A549 (cell line): Measurements from ENCODE around the gene TMX1. TPM values are rescaled to one million over a fixed set of nuclear protein-coding genes. Genes with fewer than 3 reads are reported as not detected.

ENCODE experiments used
- ATAC-seq, 2 experiments: fragments of 200-7000 bp in 1 of 2; fragments of >200 bp in 1 of 2; cut with Nextera tagmentation in 1 of 2; cut with Tn5 transposase in 1 of 2; 3 replicates each; pipeline versions ENCODE4 v1.8.0 to v1.9.1; 2018 to 2020; ENCODE audit warnings: mild to moderate bottlenecking in 1 of 2, moderate library complexity in 1 of 2
- CTCF ChIA-PET: fragments of 300-600 bp; sonication (Branson Sonifier 250); formaldehyde crosslinking; extraction: SDS; loops from one replicate; lab custom pipeline; 2021; ENCODE audit warnings: antibody characterized with exemption, inconsistent platforms; lab: Yijun Ruan, JAX
- POLR2A ChIA-PET: fragments of 350-600 bp; formaldehyde crosslinking; extraction: SDS; loops from one replicate; lab custom pipeline; 2021; ENCODE audit warnings: antibody characterized with exemption, inconsistent platforms; lab: Yijun Ruan, JAX
- DNase-seq, 2 experiments: peaks; one replicate each; pipeline versions ENCODE4 v3.0.0 to v3.0.0-alpha.2; 2011 to 2016; ENCODE audit warnings: low read depth in 1 of 2, low spot score in 1 of 2
- FAIRE-seq: peaks from 2 replicates; lab custom pipeline; 2011; peaks lifted over from hg19 to GRCh38; lab: Jason Lieb, UNC
- H3K27ac ChIP-seq, 2 experiments: fragments of >200 bp; sonication (Bioruptor Twin); formaldehyde crosslinking; 3 replicates each; pipeline ENCODE4 v1.5.1; 2016 to 2017
- H3K4me1 ChIP-seq: fragments of >200 bp; sonication (Bioruptor Twin); formaldehyde crosslinking; 3 replicates; pipeline ENCODE4 v1.6.1; 2016
- H3K4me2 ChIP-seq: fragments of >200 bp; sonication (Bioruptor Twin); formaldehyde crosslinking; 3 replicates; pipeline ENCODE4 v1.6.1; 2016
- H3K4me3 ChIP-seq: fragments of >200 bp; sonication (Bioruptor Twin); formaldehyde crosslinking; 3 replicates; pipeline ENCODE4 v1.5.1; 2016
- H3K9me3 ChIP-seq: fragments of >200 bp; sonication (Bioruptor Twin); formaldehyde crosslinking; 3 replicates; pipeline ENCODE4 v1.6.1; 2016
- BHLHE40 ChIP-seq: IDR thresholded peaks from 2 replicates; pipeline ENCODE4 v1.6.1; 2012; ENCODE audit warnings: low read depth, low read length, inconsistent platforms
- CEBPB ChIP-seq, 2 experiments: fragments of >200 bp in 1 of 2; sonication (Bioruptor Twin) in 1 of 2; formaldehyde crosslinking in 1 of 2; IDR thresholded peaks; 2 replicates each; pipeline ENCODE4 v1.6.1; 2012 to 2016
- FOSB ChIP-seq: fragments of 250-450 bp; sonication (Bioruptor Pico); IDR thresholded peaks from 2 replicates; pipeline ENCODE4 v1.5.0; 2020; ENCODE audit warnings: mild to moderate bottlenecking, moderate library complexity
- FOSL2 ChIP-seq, 2 experiments: fragments of 450-650 bp in 1 of 2; fragments of >200 bp in 1 of 2; sonication (Bioruptor Twin) in 1 of 2; formaldehyde crosslinking; IDR thresholded peaks; 2 replicates each; pipeline versions ENCODE4 v1.5.0 to v1.6.1; 2016 to 2020; ENCODE audit warnings: mild to moderate bottlenecking in 1 of 2, moderate library complexity in 1 of 2
- GATA3 ChIP-seq: IDR thresholded peaks from 2 replicates; pipeline ENCODE4 v1.6.1; 2012; ENCODE audit warnings: borderline replicate concordance
- HDAC2 ChIP-seq: fragments of 200-600 bp; sonication (generic); IDR thresholded peaks from 2 replicates; pipeline ENCODE4 v1.6.1; 2016
- HEYL ChIP-seq: fragments of 250-450 bp; sonication (Bioruptor Pico); IDR thresholded peaks from 2 replicates; pipeline ENCODE4 v1.8.0; 2021; ENCODE audit warnings: mild to moderate bottlenecking, moderate library complexity
- HOXA7 ChIP-seq: fragments of 250-450 bp; sonication (Bioruptor Pico); IDR thresholded peaks from 2 replicates; pipeline ENCODE4 v1.5.0; 2020; ENCODE audit warnings: mild to moderate bottlenecking, moderate library complexity
- JUNB ChIP-seq: fragments of >200 bp; sonication (Bioruptor Twin); formaldehyde crosslinking; IDR thresholded peaks from 2 replicates; pipeline ENCODE4 v1.6.1; 2016
- KDM1A ChIP-seq: fragments of 200-600 bp; sonication (generic); IDR thresholded peaks from 2 replicates; pipeline ENCODE4 v1.6.1; 2016; ENCODE audit warnings: low read depth, mild to moderate bottlenecking
- KDM5A ChIP-seq: fragments of 200-600 bp; sonication (generic); IDR thresholded peaks from 2 replicates; pipeline ENCODE4 v1.6.1; 2016; ENCODE audit warnings: antibody characterized with exemption, mild to moderate bottlenecking
- MAFK ChIP-seq: fragments of 450-650 bp; IDR thresholded peaks from 2 replicates; pipeline ENCODE4 v1.6.1; 2014; ENCODE audit not compliant: partially characterized antibody
- MAZ ChIP-seq: fragments of 150-350 bp; IDR thresholded peaks from 2 replicates; pipeline ENCODE4 v1.6.1; 2014; ENCODE audit warnings: antibody characterized with exemption, low read depth, low read length, borderline replicate concordance
- NR3C1 ChIP-seq: fragments of >200 bp; sonication (Bioruptor Twin); formaldehyde crosslinking; IDR thresholded peaks from 3 replicates; pipeline ENCODE4 v1.6.1; 2017
- RAD21 ChIP-seq, 2 experiments: fragments of >200 bp in 1 of 2; sonication (Bioruptor Twin) in 1 of 2; formaldehyde crosslinking in 1 of 2; IDR thresholded peaks in 1 of 2; conservative IDR thresholded peaks in 1 of 2; 2 replicates in 1 of 2; 3 replicates in 1 of 2; pipeline ENCODE4 v1.6.1; 2012 to 2018; ENCODE audit warnings: inconsistent platforms in 1 of 2
- RARB ChIP-seq: fragments of 250-450 bp; sonication (Bioruptor Pico); IDR thresholded peaks from 2 replicates; pipeline ENCODE4 v1.8.0; 2021; ENCODE audit warnings: mild to moderate bottlenecking, moderate library complexity
- RCOR1 ChIP-seq: fragments of 150-350 bp; IDR thresholded peaks from 2 replicates; pipeline ENCODE4 v1.6.1; 2014; ENCODE audit warnings: antibody characterized with exemption, low read length, low read depth
- RFX5 ChIP-seq: fragments of 450-650 bp; IDR thresholded peaks from 2 replicates; pipeline ENCODE4 v1.7.1; 2014; ENCODE audit warnings: antibody characterized with exemption, mild to moderate bottlenecking, moderate library complexity
- ZC3H11A ChIP-seq: fragments of 450-650 bp; IDR thresholded peaks from 2 replicates; pipeline ENCODE4 v1.6.1; 2014; ENCODE audit warnings: antibody characterized with exemption, mild to moderate bottlenecking
- ZNF302 ChIP-seq: fragments of 250-450 bp; sonication (Bioruptor Pico); IDR thresholded peaks from 2 replicates; pipeline ENCODE4 v1.9.0; 2021; ENCODE audit warnings: inconsistent platforms, mild to moderate bottlenecking, moderate library complexity
- ZSCAN20 ChIP-seq: fragments of 250-450 bp; sonication (Bioruptor Pico); IDR thresholded peaks from 2 replicates; pipeline ENCODE4 v1.8.0; 2022; ENCODE audit warnings: mild to moderate bottlenecking, moderate library complexity
- WGBS: methylation state at CpG from one replicate; pipeline ENCODE4 v1.1.6; 2017; ENCODE audit errors: missing lambda C conversion rate; 5-methylcytosine and 5-hydroxymethylcytosine counted together
- polyA plus RNA-seq, 4 experiments: library from polyadenylated mRNA; depleted of rRNA in 3 of 4; stranded (reverse); fragments of >200 nt; fragmentation: RNase III in 1 of 4; extraction: RNeasy Plus Mini Kit Qiagen cat#74134 plus additional on column Dnase treatment in 1 of 4; gene quantifications; 2 replicates in 3 of 4; 3 replicates in 1 of 4; pipeline ENCODE4 v1.2.3, GENCODE V29; 2011 to 2017
- TF ChIP-seq, protein P1 (sequence below): fragments of >200 bp; sonication (Bioruptor Twin); formaldehyde crosslinking; IDR thresholded peaks from 3 replicates; pipeline ENCODE4 v1.6.1; 2016
- TF ChIP-seq, protein P2 (sequence below): fragments of >200 bp; sonication (Bioruptor Twin); formaldehyde crosslinking; IDR thresholded peaks from 3 replicates; pipeline ENCODE4 v1.5.1; 2016
- TF ChIP-seq, protein P3 (sequence below): fragments of 150-350 bp; IDR thresholded peaks from 2 replicates; pipeline ENCODE4 v1.6.1; 2014; ENCODE audit warnings: low read depth, mild to moderate bottlenecking, low read length
- TF ChIP-seq, protein P4 (sequence below): fragments of 450-650 bp; IDR thresholded peaks from 2 replicates; pipeline ENCODE4 v1.6.1; 2014; ENCODE audit warnings: antibody characterized with exemption

Gene TMX1
- polyA plus RNA-seq, 2 of the 4 experiments (the other 2 are of a cell fraction): 58.6 to 64.0 TPM

DNA sequence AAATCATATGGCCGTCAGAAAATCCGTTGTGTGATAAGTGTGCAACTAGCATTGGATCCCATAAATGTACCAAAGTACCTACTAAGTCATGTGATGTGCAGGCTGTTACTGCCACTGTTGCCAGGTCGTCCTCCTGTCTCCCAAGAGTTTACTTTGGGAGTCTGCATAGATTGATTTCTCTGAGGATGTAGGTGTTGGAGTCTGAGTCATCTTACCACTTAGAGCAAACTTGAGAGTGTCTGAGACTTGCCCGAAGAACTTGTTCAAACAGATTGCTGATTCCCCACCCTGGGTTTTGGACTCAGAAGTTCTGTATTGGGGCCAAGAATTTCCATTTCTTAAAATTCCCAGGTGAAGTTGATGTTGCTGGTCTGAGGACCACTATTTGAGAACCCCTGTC, 11.4 kb downstream of the TMX1 start:
- Histone ChIP-seq H3K4me2 (no peak overlapping the region), H3K27ac (no peak overlapping the region), H3K9me3 (no peaks in the 10 kb centered on the region), H3K4me3 (no peak overlapping the region), H3K4me1 (no peaks in the 10 kb centered on the region)
- ATAC-seq (no peak), DNase-seq (no peak), FAIRE-seq (no peak)
- 84% methylated on average over 4 of the region's 4 CpGs for WGBS
- TF ChIP-seq, protein P1, sequence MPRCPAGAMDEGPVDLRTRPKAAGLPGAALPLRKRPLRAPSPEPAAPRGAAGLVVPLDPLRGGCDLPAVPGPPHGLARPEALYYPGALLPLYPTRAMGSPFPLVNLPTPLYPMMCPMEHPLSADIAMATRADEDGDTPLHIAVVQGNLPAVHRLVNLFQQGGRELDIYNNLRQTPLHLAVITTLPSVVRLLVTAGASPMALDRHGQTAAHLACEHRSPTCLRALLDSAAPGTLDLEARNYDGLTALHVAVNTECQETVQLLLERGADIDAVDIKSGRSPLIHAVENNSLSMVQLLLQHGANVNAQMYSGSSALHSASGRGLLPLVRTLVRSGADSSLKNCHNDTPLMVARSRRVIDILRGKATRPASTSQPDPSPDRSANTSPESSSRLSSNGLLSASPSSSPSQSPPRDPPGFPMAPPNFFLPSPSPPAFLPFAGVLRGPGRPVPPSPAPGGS: no peak
- TF ChIP-seq FOSB (CRISPR knock-in tag): no peak
- TF ChIP-seq HOXA7 (CRISPR knock-in tag): no peak
- TF ChIP-seq ZSCAN20 (CRISPR knock-in tag): no peak
- no peak for TF ChIP-seq BHLHE40
- TF ChIP-seq NR3C1: no peak
- no peak for TF ChIP-seq RARB
- TF ChIP-seq ZNF302: no peak
- TF ChIP-seq, protein P2, sequence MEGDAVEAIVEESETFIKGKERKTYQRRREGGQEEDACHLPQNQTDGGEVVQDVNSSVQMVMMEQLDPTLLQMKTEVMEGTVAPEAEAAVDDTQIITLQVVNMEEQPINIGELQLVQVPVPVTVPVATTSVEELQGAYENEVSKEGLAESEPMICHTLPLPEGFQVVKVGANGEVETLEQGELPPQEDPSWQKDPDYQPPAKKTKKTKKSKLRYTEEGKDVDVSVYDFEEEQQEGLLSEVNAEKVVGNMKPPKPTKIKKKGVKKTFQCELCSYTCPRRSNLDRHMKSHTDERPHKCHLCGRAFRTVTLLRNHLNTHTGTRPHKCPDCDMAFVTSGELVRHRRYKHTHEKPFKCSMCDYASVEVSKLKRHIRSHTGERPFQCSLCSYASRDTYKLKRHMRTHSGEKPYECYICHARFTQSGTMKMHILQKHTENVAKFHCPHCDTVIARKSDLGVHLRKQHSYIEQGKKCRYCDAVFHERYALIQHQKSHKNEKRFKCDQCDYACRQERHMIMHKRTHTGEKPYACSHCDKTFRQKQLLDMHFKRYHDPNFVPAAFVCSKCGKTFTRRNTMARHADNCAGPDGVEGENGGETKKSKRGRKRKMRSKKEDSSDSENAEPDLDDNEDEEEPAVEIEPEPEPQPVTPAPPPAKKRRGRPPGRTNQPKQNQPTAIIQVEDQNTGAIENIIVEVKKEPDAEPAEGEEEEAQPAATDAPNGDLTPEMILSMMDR: no peak
- TF ChIP-seq ZC3H11A: no peak
- TF ChIP-seq KDM5A: no peak
- TF ChIP-seq CEBPB (IDR thresholded peaks at IDR 0.05): no peak
- TF ChIP-seq RAD21 (conservative IDR thresholded peaks at IDR 0.05 in 1 of 2, IDR thresholded peaks at IDR 0.05 in 1 of 2): no peak
- TF ChIP-seq HEYL (CRISPR knock-in tag): no peak
- TF ChIP-seq JUNB: no peak
- TF ChIP-seq MAZ: no peak
- TF ChIP-seq RCOR1: no peak
- TF ChIP-seq, protein P3, sequence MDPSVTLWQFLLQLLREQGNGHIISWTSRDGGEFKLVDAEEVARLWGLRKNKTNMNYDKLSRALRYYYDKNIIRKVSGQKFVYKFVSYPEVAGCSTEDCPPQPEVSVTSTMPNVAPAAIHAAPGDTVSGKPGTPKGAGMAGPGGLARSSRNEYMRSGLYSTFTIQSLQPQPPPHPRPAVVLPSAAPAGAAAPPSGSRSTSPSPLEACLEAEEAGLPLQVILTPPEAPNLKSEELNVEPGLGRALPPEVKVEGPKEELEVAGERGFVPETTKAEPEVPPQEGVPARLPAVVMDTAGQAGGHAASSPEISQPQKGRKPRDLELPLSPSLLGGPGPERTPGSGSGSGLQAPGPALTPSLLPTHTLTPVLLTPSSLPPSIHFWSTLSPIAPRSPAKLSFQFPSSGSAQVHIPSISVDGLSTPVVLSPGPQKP: no peak
- CTCF ChIA-PET: no interaction called here
- POLR2A ChIA-PET: no interaction called here

DNA sequence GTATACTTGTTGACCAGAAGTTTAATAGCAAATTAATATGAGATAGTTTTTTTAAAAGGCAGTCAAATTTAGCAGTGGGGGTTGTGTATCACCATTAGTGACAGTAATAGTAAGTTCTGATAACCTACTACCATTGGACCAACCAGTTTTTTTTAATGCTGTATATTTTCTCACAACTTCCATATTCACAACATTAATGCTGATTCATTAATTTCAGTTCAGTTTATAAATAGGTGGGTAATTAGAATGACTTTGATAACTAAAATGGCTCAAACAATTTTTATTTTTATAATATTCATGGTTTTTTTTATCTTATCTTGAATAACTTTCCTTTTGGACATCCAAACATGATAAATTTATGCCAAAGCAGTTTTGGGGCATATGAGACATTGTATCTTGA, 13.8 kb downstream of the TMX1 start:
- FAIRE-seq (no peak), DNase-seq (no peak), ATAC-seq (no peak)
- no peak overlapping the region for H3K27ac ChIP-seq
- peak; percentile 55 for TF ChIP-seq MAFK
- TF ChIP-seq FOSB (CRISPR knock-in tag): no peak
- H3K4me3 ChIP-seq: no peak overlapping the region
- H3K4me2 ChIP-seq: no peak overlapping the region
- no peaks in the 10 kb centered on the region for H3K9me3 ChIP-seq
- POLR2A ChIA-PET: no interaction called here
- CTCF ChIA-PET: no interaction called here
- H3K4me1 ChIP-seq: no peaks in the 10 kb centered on the region

DNA sequence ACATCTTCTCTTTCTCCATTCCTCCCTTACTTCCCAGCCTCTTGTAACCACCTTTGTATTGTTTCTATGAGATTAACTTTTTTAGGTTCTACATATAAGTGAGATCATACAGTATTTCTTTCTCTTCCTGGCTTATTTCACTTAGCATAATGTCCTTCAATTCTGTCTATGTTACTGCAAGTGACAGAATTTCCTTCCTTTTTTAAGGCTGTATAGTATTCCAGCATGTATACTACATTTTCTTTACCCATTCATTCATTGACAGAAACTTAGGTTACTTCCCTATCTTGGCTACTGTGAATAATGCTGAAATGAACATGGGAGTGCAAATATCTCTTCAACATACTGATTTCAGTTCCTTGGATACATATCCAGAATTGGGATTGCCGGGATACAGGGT, 18.2 kb downstream of the TMX1 start:
- Histone ChIP-seq H3K4me1 (no peaks in the 10 kb centered on the region), H3K9me3 (no peaks in the 10 kb centered on the region), H3K4me3 (no peak overlapping the region), H3K4me2 (no peak overlapping the region), H3K27ac (no peak overlapping the region)
- FAIRE-seq: peak; percentile 28
- DNase-seq: no peak
- WGBS: 98% methylated on average over 1 of the region's 1 CpG
- no peak for TF ChIP-seq GATA3
- peak; percentile 62; the same call in 1 of the 2 replicates for TF ChIP-seq KDM1A
- TF ChIP-seq RFX5: no peak
- no peak for TF ChIP-seq FOSL2 (IDR thresholded peaks at IDR 0.05)
- no peak for TF ChIP-seq FOSL2 (CRISPR knock-in tag; IDR thresholded peaks at IDR 0.05)
- TF ChIP-seq HDAC2: no peak
- TF ChIP-seq, protein P4, sequence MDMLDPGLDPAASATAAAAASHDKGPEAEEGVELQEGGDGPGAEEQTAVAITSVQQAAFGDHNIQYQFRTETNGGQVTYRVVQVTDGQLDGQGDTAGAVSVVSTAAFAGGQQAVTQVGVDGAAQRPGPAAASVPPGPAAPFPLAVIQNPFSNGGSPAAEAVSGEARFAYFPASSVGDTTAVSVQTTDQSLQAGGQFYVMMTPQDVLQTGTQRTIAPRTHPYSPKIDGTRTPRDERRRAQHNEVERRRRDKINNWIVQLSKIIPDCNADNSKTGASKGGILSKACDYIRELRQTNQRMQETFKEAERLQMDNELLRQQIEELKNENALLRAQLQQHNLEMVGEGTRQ: no peak
- TF ChIP-seq FOSB (CRISPR knock-in tag): no peak
- TF ChIP-seq, all 56 proteins: peak for 1
- ATAC-seq: no peak
- ChIA-PET CTCF (no interaction called here), POLR2A (no interaction called here)
